ENCODE measurements around the gene TEX48. TPM values are rescaled to one million over a fixed set of nuclear protein-coding genes. Genes with fewer than 3 reads are reported as not detected.

Gene TEX48
- total RNA-seq, 1 donor from 2014 or later, result not detected

- DNase-seq (ENCODE audit: low read depth in 2 of 2), result no peak
Observed at GRCh38 chr9:114693248-114693855, 11.4 kb upstream of the TEX48 start.

DNA sequence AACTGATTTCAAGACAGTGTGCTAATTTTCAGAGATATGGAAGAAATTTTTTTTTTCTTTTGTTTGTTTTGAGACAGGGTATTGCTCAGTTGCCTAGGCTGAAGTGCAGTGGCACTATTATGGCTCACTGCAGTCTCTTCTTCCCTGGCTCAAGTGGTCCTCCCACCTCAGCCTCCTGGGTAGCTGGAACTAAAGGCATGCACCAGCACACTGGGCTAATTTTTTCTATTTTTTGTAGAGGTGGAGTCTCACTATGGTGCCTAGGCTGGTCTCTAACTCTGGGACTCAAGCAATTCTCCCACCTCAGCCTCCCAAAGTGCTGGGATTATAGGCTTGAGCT is 9.9 kb upstream of the TEX48 start:
- no peak for DNase-seq (ENCODE audit: low read depth in 2 of 2)

DNA sequence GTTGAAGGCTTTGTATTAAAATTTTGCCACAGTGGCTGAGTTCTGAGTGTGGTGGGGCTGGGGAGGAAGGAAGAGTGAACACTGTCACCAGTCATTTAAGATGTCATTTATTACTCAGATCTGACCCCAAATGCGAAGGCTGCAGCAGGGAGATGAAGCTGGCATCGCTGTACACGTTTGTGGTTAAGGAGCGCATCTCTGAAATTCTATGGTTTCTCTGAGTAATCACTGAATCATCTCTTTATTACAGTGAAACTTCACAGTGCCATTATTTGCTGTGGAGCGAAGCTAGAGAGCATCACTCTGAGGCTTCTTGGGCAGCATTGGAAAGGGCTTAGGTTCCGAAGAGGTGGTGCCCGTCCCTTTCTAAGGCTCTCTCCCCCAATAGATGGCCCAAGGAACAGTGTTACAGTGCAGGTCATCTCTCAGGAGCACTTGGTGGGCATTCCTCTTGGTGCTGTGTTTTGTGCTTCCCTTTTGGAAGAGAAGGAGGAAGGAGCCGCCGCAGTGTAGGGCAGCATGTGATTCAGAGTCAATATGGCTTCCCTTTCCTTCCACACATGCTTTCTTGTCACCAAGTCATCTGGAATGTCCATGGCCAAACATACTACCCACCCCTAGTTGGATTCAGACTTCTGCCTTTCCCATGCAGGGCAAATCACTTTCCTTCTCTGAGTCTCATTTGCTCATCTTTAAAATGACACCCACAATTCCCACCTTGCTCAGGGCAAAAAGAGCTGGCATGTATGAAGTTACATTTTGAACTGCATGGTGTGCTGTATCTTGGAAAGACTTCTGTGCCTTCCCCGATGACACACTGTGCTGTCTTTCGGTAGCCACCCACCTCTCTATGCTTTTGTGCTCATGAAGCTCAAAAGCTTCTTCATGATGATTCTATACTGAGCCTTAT is 9.3 kb upstream of the TEX48 start:
- peak in 1 of 2 donors; percentile 79 for DNase-seq (ENCODE audit: low read depth in 2 of 2)

- DNase-seq (ENCODE audit: low read depth in 2 of 2), result no peak
Observed at GRCh38 chr9:114690308-114690707, 8.3 kb upstream of the TEX48 start.

- DNase-seq (ENCODE audit: low read depth in 2 of 2), result no peak
Observed at GRCh38 chr9:114689813-114690212, 7.8 kb upstream of the TEX48 start.

GRCh38 chr9:114688909-114689610 is 7.1 kb upstream of the TEX48 start:
- no peak for DNase-seq (ENCODE audit: low read depth in 2 of 2)

GRCh38 chr9:114688379-114688778 is 6.4 kb upstream of the TEX48 start:
- DNase-seq (ENCODE audit: low read depth in 2 of 2), result no peak

DNA sequence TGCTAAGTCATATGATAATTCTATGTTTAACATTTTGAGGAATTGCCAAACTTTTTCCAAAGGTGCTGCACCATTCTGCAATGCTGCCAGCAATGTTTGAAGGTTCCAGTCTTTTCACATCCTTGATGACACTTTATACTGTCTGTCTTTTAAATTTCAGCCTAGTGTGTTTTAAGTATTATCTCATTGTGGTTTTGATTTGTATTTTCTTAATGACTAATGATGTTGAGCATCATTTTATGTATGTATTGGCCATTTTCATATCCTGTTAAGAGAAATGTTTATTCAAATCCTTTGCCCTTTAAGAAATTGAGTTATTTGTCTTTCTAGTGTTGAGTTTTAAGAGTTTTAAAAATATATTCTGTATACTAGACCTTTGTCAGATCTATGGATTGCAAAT is 5.0 kb upstream of the TEX48 start:
- DNase-seq (ENCODE audit: low read depth in 2 of 2), result peak in 1 of 2 donors; percentile 33

- DNase-seq (ENCODE audit: low read depth in 2 of 2), result no peak
Observed at GRCh38 chr9:114685951-114686350, 4.0 kb upstream of the TEX48 start.

DNA sequence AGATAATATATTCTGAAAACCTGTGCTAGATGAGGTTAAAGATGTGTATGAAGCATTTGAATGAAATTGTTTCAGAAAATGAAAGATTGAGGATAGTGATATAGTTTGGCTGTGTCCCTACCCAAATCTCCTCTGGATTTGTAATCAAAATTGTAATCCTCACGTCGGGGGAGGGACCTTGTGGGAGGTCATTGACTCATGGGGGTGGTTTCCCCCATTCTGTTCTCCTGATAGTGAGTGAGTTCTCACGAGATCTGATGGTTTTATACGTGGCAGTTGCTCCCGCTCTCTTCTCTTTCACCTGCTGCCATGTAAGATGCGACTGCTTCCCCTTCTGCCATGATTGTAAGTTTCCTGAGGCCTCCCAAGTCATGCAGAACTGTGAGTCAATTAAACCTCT is 2.0 kb upstream of the TEX48 start:
- DNase-seq (ENCODE audit: low read depth in 2 of 2), result no peak

- no peak for DNase-seq (ENCODE audit: low read depth in 2 of 2)
Observed at GRCh38 chr9:114682846-114683245, 854 bp upstream of the TEX48 start.

- DNase-seq (ENCODE audit: low read depth in 2 of 2), result no peak
Observed at GRCh38 chr9:114680259-114681001, 1.6 kb downstream of the TEX48 start.

DNA sequence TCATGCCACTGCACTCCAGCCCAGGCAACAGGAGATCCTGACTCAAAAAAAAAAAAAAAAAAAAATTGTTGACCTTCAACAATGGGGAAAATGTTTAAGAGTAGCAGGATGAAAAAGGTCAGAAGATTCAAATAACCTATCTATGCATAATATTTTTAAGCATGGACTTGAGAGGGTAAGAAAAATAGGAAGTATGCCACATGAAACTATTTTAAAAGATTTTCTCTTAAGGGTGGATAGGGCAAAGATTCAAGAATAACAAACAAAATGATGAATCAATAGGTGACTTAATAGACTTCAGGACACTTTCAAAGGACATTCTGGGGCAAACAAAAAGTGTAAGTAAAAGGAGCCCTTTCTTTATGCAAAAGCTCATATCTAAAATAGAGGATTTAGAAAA is 3.2 kb downstream of the TEX48 start:
- DNase-seq (ENCODE audit: low read depth in 2 of 2), result peak in 1 of 2 donors; percentile 22

DNA sequence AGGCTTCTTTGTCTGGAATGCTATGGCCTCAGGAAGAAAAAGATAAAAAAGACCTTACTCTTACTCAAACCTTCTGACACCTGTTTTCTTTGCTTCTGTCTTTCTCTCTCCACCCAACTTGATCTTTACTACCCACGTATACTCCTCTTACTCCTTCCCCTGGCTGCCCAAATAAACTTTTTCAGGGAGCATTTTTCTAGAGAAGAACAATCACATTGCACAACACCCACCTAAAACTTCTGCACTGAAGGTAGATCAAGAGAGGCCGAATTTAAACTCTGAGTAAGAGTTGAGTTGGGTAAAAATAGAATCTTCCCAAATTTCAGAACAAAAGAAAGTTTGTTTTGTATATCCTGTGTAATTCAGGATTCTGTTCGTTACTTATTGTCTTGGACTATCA is 3.9 kb downstream of the TEX48 start:
- DNase-seq (ENCODE audit: low read depth in 2 of 2), result no peak

GRCh38 chr9:114677418-114677817 is 4.6 kb downstream of the TEX48 start:
- DNase-seq (ENCODE audit: low read depth in 2 of 2), result peak; percentile 69 to 99

DNA sequence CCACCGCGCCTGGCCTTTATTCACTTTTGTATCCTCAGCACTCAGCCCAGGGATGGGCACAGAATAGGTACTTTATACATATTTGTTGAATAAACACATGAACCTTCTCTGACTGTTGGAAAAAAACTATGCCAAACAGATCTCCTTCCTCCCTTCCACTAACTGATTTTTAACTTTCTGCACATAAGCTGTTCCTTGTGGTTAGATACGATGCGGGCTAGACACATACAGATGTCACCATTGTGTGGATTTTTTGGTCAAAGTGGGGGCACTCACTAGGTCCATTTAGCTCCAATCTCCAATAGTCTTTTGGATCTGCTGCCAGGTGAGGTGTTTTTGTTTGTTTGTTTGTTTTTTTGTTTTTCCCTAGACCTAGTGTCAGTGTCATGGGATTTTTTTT is 5.1 kb downstream of the TEX48 start:
- no peak for DNase-seq (ENCODE audit: low read depth in 2 of 2)

DNA sequence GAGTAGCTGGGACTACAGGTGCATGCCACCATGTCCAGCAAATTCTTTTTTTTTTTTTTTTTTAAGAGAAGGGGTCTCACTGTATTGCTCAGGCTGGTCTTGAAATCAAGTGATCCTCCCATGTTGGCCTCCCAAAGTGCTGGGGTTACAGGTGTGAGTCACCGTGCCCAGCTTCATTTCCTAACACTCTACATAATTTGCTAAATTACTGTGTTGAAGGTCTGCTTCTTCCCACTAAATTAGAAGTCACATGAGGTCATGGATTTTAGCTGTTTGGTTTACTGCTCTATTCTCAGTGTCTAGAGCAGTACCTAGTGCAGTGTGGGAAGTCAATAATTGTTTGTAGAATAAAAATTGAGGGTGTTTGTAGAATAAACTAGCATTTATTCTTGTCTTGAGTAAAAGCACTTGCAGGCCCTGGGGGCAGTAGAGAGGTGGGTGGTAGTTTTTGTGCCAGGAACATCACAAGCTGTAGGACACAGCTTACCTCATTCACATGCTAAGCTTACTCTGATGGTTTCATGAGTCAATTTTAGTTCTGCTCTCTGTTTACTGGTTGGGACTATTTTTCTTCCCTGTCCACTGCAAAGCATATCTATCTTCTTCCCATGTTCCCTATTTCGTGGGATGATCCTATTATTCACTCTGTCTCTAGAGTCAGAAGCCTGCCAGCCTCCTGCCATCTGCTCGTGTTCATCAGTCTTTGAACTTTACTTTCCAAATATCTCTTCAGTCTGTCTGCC is 7.0 kb downstream of the TEX48 start:
- DNase-seq (ENCODE audit: low read depth in 2 of 2), result no peak

GRCh38 chr9:114674076-114674797 is 7.8 kb downstream of the TEX48 start:
- no peak for DNase-seq (ENCODE audit: low read depth in 2 of 2)

DNA sequence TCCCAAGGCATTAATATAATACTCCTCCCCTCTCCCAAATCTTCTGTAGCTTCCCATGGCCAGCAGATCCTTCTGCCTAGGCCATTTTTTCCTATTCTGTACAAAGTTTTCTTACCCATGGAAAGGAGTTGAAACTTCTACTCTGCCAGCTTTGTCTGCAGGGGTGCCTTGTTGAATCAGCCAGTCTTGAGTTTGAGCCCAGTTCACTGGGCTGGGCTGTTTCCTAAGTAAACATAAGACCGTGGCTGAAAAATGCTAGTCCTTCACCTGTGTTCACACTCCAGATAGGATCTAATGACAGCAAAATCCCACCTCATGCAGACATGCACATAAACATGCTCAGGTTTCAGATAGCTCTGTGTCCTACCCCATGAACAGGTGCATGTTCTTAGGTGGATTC is 10.4 kb downstream of the TEX48 start:
- DNase-seq (ENCODE audit: low read depth in 2 of 2), result no peak

DNA sequence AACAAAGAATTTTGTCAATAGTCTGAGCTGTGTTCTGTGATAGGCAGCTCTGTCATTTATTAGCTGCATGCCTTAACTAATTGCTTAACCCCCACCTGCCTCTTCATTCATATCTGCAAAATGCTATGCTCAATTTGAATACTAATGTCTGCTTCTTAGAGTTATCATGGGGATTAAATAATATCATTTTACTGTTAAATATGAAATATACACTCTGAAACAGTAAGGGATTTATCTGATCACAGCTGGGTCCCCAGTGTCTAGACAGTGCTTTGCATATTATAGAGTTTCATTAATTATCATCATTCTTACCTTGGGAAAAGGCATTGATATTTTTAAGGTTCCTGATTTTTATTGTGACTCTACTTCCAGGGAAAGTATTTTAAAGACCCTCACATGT is 12.0 kb downstream of the TEX48 start:
- no peak for DNase-seq (ENCODE audit: low read depth in 2 of 2)
